ENCODE data around the gene BORCS5.

GRCh38 chr12:12404297-12404696 lies 47.4 kb downstream of the BORCS5 start:
- no peak for TF ChIP-seq POLR2A (IDR thresholded peaks at IDR 0.05)
- no peak for TF ChIP-seq CTCF (IDR thresholded peaks at IDR 0.05)
